Left kidney (tissue), 2 donors: ENCODE data around the gene MGLL. TPM values are rescaled to one million over a fixed set of nuclear protein-coding genes. Genes with fewer than 3 reads are reported as not detected.

ENCODE experiments used
- DNase-seq: peaks from one replicate; pipeline ENCODE4 v3.0.0-alpha.2; 2013
- polyA plus RNA-seq: library from polyadenylated mRNA; unstranded; fragments of 120-200 nt; gene quantifications from one replicate; pipeline ENCODE4 v1.2.1, GENCODE V29; 2013; ENCODE audit not compliant: insufficient read length

The MGLL gene
- polyA plus RNA-seq, 1 donor, result 22.6 TPM

DNA sequence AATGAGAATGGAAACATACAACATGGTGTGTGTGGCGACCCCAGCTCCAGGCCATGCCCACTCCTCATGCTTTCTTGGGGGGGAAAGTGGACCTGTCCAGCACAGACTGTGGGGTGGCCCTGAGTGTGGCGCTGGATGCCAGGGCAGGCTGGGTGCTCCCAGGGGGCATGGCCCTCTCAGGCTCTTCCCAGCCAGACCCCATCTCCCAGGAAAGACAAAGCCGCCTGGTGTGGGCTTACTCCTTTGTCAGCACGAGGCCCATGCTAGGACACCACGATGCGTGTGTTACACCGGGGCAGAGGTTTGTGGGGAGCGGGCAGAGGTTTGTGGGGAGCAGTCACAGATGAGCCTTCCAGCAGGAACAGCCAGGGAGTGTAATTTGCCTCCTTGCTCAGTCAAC, 81.1 kb downstream of the MGLL start:
- no peak for DNase-seq

DNA sequence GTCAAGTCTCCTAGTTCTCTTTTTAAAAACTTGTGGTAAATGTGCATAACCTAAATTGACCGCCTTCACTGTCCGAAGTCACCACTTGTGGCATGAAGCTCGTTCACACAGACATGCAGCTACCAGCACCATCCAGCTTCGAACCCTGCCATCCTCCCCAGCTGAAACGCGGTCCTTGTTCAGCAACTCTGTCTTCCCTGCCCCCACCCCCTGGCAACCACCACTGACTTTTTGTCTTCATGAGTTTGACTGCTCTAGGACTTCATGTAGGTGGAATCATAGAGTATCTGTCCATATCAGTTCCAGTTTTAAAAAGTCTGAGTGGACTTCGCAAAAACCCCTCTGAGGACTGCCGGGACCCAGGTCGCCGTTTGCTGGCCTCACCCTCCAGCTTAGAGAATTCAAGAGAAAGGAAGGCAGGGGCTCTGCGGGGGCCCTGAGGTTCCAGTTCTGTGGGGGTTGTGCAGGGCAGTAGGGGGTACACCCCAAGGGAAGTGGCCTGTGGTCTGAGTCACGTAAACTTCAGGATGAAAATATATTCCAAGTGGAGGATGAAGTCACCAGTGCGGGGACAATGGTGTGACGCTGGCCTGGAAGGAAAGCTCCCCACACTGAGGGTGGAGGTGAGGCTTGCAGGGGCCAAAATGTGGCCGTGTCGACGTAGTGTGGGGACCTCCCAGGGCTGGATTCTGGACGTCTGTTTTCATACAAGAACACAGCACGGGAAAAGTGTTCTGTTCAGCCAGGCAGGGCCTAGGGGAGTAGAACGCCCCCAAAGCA, 82.0 kb downstream of the MGLL start:
- DNase-seq, result no peak

DNA sequence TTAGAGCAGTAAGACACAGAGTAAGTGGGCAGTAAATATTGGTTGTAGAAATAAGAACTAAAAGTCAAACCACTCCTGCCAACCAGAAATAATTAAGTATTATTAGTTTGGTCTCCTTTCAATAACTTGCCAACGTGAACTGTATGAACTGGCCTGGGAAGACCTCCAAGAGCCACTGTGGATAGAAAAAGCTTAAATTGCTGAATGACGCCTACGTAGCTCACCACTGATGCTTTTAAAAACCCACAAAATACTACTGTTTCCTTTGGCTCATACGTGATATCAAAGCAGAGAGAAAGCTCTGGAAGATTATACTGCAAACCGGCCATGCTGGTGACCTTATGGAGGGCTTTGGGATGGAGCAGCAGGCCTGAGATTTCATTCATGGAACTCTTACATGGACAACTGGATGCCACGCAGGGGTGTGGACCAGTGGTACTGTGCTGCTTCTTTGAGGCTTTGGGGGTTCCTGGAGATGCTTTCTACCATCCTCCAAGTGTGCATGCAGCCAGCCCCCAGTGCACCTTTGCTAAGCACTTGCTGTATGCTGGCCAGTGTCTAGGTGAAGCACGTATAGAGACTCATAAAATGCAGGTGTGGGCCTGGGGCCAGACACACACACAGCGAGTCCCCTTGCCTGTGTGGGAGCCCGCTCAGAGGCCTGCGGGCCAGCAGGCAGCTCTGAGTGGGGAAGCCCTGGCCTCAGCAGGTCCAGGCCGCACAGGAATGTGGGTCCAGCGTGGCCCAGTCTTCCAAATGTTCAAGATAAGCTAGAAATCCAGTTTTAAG, 82.8 kb downstream of the MGLL start:
- DNase-seq, result no peak

DNA sequence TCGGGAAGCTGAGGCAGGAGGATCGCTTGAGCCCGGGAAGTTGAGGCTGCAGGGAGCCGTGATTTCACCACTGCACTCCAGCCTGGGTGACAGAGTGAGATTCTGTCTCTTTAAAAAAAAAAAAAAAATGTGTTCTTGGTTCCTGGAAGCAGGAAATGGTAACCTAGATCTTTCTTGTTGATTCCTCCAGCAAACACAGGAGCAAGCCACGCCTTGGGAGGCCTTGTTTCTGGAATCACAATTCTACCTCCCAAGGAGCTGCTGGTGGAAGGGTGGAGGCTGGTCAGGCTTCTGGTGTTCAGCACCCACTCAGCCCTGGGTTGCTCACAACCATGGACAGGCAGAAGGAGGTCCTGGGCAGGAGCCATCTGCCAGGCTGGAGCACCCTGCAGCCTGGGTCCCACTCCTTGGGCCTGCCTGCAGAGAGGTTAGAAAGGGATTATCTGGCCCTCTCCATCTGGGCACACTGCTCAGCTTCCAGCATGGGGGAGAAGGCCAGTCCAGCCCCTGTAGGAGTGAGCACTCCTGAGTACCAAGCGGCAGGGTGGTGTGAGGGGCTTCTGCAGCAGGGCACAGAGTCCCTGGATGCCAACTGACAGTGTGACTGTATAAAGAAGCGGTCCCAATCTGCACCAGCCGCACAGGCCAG, 84.0 kb downstream of the MGLL start:
- DNase-seq, result no peak

DNA sequence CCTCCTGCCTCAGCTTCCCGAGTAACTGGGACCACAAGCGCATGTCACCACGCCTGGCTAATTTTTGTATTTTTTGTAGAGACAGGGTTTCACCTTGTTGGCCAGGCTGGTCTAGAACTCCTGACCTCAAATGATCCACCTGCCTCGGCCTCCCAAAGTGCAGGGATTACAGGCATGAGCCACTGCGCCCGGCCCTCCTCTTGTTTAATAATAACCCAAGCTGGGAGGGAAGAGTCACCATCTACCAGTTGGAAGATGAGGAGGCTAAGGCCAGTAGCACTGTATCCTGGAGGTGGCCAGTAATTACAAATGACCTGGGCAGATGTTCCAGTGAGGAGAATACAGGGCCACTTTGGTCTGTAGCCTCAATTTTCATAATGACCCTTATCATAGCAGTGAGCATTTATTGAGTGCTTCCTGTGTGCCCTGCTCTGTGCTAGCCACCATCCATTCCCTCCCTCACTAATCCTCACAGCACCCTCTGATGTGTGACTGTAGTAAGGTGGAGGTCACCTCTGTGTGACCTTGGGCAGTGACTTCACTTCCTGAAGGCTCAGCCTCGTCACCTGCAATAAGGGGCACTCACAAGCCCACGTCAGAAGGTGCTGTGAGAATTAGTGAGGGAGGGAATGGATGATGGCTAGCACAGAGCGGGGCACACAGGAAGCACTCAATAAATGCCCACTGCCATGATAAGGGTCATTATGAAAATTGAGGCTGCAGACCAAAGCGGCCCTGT, 85.3 kb downstream of the MGLL start:
- no peak for DNase-seq

DNA sequence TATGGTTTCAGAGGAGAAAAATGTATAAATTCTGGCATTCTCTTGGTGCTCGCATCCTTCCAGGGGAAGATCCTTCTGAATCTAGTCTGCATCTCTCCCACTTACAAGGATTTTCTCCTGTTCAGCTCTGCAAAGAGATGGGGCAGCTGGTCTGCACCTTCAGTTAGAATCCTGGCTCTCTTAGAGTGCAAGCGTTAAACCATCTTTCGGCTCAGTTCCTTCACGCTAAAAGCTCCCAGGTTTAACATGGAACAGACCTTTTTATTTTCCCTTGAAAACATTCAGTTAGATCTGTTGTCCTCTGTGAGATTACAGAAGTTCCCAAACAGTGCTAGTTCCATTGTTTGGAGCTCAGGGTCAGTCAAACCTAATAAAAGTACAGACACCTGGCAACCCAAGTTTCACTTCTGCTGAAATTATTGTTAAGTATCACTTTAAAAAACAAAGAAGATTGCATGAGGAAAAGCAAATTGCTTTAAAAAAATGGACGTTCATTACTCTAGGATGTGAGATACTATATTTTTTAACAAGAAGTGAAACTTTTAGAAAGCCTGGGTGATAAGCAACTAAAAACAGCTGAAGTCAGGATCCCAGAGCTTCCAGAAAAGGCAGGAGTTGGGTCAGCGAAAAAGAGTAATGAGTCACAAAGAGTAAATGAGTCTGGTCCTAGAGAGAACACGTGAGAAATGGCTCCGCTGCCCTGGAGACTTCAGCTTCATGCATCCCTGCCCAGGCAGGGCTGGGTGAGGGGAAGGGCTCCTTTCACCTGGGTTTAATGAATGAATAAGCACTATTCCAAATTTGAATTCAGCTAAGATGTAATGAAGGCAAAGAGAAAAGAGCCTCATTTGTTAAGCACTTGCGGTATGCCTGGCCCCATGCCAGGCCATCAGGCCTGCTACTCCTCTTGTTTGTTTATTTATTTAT, 86.3 kb downstream of the MGLL start:
- DNase-seq, result peak; percentile 57

DNA sequence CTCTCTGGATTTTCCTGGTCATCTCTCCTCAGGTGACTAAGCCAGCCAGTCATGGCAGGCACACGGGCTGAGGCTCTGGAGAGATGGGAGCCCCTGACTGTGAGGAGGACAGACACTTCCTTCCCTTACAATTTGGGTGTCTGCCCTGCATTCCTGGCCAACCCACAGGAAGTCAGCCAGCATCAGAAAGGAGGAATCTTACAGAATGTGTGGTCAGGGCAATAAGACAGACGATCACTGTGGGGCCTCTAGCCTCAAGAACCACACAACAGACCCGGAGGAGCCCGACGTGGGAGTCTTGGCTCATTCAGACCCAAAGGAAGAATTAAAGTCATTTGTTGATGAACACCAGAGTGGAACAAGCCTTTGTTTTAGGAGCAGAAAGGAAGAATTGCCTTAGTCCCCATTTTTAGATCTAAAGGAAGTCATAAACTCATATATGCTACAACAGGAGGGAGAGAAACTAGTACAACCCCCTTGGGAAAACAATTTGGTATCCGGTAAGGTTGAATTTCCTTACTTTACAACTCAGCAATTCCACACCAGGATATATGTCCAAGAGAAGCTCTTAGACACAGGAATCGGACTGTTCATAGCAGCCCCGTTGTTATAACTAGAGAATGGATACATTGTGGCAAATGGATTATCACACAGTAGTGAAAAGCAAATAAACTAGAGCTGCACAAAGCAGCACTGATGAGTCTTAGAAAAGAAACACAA, 87.4 kb downstream of the MGLL start:
- DNase-seq, result no peak

DNA sequence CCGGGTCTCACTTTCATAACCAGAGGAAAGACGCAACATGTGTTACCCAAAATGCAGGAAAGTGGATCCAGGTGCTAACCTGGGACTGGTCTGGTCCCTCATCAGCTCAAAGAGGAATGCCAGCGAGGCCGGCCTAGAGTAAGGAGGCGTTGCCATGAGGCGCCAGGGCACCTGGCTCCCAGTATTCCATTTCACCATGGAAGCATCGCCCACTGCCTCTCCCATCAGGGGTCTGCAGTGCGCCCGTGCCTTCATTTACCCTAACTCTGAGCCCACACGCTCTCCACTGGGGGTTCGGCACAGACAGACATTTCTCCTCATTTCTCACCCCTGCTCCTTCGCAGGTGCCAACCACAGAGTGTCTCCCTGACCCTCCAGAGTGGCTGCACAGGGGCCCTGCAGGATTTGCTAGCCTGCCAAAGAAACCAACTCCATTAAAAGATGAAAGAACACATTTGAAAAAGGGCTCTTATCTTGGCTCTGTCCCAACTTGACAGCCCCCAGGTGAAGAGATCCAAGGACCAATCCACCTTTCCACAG, 88.1 kb downstream of the MGLL start:
- no peak for DNase-seq

DNA sequence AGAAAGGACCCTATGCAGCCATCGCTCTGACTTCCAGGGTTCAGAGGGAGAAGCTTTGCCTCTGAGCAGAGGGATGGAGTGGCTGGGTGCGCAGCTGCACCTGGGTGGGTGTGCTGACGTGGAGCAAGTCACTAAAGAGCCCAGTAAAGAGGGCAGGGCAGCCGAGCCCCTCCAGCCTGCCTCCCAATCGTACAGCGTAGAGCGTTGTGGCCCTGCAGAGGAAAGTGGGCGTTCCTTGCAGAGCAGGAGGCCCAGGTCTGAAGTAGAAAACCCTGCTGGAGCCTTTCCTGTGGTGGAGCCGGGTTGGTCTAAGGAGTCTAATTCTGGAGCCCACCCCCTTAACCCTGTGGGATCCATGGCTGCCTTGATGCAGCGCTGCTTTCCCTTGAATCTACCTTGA, 88.5 kb downstream of the MGLL start:
- no peak for DNase-seq

DNA sequence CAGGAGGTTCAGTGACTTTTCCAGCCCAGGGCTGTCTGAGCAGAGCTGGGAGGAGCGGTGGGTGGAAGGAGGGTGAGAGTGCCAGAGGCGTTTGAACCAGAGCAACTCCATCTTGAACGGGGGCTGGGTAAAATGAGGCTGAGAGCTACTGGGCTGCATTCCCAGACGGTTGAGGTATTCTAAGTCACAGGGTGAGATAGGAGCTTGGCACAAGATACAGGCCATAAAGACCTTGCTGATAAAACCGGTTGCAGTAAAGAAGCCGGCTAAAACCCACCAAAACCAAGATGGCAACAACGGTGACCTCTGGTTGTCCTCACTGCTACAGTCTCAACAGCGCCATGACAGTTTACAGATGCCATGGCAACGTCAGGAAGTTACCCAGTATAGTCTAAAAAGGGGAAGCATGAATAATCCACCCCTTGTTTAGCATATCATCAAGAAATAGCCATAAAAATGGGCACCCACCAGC, 89.4 kb downstream of the MGLL start:
- DNase-seq, result no peak

DNA sequence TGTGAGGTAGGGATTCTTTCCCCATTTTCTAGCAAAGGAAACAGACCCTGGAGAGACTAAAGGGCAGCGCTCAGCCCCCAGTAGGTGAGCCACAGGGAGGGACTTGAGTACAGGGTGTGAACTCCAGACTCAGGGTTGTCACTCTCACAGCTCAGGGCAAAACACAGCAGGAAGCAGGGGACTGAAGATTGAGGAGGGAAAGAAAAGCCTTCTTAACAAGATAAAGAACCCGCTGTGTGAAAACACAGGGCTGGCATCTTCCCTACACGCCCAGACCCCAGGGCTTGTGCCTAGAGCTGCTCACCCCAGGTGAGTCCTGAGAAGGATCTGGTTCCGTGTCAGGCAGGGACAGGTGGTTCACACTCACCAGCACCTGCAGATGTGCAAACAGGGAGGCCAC, 90.0 kb downstream of the MGLL start:
- DNase-seq, result no peak

DNA sequence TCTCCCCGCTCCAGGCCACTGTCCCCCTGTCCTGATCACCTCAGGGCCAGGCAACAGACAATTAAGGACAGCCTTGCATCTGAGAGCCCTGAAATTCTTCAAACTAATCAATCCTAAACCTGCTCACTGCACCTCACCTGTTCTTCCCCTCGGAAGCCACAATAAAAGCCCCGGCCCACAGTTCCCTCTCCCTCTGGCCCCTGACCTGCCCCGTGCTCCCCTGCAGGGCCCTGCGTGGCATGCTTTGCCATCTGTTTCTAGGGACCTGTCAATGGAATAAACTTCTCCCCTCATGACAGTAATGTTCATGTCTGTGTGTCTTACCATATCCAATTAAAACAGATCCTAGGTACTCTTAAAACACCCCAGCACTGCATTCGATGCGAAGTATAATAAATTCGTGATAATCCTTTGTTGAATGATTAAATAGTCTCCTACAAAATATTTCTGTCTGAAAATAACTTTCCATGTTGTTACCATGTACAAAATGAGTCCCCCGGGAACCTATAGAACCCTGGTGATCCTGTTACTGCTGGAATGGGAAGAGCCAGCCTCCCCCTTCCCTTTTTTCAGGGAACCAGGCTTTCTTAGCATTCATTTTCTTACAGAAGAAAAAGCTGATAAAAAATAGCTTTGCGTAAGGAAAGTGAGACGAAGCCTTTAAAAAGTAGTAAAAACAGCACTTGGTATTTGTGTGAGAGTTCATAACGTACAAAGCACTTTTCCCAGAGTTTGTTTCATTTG, 90.6 kb downstream of the MGLL start:
- DNase-seq, result no peak

DNA sequence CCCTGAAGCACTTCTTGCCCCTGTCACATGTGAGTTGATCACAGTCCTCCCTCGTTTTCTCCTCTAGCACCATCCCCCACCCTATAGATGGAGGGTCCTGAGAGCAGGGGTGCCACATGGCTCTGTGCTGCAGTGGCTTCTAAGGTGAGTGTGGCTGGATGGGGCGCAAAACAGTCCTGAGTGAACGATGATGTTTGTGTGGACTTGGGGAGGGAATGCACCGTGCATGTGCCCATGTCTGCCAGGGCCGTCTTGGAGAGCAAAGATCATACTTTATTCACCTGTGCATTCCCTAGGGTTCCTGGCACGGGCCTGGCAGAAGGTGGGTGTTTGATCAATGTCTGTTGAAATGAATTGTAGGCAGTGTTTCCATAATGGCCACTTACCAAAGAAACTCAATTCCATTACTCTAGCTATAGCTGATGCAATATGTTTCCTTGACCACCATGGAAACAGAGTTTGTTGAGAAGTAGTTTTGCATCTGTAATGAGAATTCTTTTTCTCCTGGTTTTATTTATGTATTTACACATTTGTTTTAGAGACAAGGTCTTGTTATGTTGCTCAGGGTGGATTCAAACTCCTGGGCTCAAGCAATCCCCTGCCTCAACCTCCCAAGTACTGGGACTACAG, 91.5 kb downstream of the MGLL start:
- no peak for DNase-seq

DNA sequence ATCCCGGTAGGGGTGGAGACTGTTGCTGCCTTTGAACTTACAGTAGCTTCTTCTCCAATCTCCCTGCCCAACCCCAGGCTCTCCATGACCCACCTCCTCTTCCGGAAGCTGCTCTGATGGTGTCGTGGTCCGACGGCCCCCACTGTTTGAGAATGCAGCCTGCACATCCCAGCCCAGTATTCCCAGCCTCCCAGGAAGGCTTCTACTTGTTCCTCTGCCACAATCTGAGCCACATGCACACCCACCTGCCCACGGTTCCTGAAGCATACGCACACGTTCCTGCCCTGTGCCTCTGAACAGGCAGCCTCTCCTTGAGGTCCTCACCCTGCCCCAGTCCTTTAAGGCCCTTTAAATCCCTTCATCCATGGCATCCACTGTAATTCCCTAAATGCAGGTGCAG, 92.1 kb downstream of the MGLL start:
- DNase-seq, result no peak

DNA sequence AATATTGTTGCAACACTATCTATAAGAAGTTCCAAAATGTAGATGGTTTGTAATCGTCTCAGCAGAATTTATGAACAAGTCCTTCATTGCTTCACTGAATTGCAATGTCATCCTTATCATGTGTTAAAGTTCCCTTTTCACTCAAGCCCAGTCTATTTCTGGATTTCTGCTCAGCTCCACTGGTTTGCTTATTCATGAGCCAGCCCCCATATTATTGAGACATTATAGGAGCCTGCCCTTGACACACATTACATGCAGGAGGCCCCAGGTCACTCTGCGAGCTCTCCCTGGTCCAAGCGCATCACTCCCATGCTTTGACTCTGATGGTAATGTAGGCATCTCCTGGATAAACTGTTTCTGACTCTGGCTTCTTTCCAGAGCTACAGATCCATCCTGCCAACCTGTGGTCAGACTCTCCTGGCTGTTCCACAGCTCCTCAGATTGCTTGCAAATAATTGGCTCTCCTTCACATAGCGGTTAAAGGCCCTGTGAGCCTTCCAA, 92.7 kb downstream of the MGLL start:
- no peak for DNase-seq

DNA sequence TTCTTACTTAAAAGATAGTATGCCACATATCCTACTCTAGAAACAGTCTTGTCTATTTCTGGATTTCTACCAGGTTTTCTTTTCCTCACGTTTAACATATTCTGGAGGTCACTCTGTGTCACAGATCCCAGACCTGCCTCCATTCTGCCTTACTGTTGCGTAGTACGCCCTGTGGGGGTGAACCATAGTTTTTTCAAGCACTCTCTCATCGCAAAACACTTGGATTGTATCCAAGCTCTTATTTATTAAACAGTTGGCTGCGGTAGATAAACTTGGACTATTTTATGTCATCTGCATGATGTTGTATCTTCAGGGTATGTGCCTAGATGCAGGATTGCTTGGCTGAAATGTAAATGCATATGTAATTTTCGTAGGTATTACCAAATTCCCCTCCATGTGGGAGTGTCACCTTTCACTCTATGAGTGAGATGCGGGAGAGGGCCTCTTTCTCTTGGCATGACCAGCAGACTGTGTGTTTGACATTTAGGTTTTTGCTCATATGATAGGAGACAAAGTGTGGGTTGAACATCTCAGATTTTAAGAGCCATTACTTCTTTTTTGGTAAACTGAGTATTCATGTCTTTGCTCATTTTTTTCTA, 93.8 kb downstream of the MGLL start:
- no peak for DNase-seq

DNA sequence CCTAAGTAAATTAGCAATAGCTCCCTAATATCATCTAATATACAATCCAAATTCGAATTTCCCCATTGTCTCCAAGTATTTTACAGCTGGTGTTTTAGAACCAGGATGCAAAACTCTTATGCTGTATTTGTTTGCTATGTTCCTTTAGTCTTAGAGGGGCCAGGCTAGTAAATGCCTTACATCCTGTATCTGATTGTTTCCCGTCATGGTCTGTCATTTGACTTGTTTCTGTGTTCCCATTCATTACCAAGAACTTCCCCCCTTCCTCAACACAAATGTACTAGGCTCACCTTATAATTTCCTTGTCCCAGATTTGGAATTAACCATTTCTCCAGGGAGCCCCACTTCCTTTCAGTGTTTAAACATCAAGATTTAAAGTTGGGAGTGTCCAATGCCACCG, 95.4 kb downstream of the MGLL start:
- no peak for DNase-seq

DNA sequence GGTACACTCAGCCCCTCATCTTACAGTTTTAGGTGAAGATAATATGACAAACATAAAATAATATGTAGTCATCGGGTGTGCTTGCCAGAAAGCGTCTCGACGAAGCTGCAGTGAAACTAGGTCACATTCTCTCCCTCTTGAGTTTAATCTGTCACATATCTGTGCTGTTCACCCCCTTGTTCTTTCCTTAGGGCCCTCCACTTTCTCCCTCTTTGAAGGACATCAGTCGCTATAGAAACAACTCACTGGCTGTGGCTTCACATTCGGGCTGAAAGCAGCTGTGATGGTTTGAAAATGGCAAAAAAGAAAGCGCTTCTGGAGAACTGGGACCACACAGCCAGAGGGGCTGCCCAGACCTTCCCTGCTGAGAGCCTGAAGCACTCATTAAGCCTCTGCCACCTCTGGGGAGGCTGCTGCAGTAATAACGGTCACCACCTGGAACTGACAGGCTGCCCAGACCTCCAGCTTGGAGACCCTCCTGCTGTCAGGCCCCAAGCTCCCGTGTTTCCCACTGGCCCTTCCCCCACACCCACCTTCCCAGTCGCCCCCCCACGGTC, 99.2 kb downstream of the MGLL start:
- DNase-seq, result no peak
